Measurements from ENCODE around the gene PLAA.
"Not testable (repeated sequence)": the region's sequence is repeated elsewhere in the genome, so short reads cannot be mapped to it uniquely, and the experiment has no call there.

Gene PLAA

DNA sequence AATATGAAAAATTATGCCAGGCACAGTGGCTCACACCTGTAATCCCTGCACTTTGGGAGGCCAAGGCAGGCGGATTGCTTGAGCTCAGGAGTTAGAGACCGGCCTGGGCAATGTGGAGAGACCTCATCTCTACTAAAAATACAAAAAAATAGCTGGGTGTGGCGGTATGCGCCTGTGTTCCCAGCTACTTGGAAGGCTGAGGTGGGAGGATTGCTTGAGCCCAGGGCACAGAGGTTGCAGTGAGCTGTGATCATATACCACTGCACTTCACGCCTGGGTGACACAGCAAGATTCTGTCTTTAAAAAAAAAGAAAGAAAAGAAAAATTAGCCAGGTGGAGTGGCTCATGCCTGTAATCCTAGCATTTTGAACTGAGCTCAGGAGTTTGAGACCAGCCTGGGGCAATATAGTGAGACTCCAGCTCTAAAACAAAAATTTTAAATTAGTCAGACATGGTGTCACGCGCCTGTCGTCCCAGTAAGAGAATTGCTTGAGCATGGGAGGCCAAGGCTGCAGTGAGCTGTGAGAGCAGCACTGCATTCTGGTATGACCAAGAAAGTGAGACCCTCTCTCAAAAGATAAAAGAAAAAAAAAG, 18.0 kb downstream of the PLAA start:
- no peak for DNase-seq

DNA sequence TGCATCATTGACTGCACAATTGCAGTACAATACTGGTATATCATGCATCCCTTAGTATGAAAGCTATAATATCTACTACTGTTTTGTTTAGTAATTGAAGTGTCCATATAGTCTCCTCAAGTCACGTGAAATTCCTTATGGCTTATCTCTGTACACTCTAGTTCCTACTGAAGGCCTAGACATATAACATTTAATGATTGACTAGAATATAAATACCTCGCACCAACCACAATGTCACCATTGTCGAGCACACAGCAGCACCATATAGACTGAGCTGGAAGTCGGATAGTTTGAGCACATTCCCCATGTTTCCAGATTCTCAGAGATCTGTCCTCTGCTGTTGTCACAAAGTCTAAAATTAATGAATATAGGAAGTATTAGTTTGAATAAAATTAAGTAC, 21.4 kb downstream of the PLAA start:
- no peak for DNase-seq

DNA sequence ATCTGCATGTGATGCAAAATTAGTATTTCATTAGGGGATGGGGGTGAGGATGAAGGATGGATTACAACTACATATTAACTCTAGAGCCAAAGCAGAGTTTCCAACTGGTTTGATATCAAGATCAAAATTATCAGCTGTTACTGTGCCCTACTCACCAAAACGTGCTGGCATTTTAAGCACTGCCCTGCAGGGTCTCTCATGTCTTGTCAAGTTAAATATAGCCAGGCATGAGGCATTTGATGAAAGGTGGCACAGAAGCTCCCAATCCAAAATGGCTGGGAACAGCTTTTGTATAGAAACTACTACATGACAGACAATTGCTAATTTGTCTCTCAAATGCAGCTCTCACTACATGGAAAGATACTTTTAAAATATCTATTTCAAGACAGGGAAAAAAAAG, 27.3 kb downstream of the PLAA start:
- DNase-seq, result no peak

DNA sequence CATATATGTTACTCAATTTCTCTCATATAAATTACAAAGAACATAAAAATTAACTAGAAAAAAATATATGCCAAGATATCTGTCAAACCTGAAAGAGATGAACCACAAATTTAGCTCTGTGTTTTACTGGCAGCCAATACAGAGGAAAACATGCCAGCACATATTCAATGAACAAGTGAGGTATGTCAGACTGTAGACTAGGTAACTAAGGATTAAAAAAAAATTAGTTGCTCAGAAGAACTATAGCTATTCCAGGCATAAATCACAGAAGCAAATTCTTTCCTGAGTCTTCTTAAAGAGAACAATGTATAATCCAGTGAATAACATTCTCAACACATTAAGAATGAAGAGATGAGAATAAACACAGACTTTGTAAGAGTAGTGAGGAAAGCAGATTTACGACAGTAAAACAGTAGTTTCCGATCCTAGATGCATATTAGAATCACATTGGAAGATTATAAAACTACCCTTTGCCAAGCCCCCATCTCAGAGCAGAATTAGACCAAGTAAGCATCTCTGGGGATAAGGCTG, 33.8 kb downstream of the PLAA start:
- no peak for DNase-seq

DNA sequence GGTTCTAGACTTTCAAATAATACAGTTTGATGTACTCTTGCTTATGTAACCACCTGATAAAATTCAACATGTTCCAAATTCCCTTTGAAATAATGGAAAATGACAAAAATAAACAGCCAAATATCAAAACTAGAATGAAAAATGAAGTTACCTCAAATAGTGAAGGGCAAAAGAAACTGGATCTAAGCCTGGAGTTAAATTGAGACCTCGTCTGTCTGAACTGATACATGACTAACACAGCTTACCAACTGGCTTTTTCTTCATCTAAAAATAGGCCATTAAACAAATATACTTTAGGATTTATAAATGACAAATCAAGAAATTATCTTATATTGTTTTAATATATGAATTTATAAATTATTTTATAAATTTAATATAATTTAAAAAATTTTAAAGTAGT, 42.4 kb downstream of the PLAA start:
- no peak for DNase-seq

DNA sequence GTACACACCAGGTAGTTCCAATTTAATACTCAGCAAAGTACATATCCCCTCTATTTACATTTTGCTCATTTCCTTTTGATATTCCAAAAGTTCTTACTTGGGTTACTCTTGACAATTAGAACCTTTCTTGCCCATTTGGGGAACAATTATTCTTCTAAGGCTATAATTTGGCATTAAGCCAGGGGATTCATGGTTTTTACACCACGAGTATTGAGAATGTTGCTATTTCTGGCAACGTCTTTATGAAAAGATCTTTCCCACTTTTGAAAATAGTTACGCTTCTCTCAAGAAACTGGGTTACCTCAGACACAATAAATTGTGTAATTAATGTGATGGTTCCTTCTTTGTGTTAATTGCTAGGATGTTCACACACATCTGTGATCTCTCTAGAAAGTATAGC, 43.0 kb downstream of the PLAA start:
- DNase-seq, result no peak

DNA sequence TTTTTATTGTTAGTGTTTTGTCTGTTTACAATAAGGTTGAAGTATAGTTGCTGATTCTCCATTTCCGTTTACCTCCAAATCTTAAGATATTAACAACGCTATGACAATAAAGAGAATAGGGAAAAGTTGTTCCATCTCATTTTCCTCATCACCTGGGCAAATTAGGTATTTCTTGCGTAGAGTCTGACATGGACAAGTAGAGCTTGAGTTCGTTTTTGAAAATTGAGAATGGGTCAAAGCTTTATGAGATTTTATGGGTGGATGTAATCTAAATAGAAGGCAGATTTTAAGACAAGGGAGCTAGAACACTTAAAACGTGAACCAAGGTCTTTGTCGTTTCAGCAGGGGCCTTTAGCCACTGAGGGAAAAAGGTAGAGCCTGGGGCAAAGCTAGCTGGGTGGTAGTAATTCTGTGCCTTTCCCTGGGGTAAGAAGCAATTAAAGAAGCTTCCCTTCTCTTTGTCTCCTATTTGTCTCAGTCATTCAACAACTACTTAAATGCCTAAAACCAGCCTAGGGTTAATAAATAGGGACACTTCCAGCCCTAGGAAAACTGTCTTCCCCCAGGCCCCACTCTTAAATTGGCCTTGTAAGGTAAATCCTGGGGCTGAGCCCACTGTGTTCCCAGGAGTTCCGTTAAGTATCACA, 53.9 kb downstream of the PLAA start:
- no peak for DNase-seq

GRCh38 chr9:26892251-26893029, 54.6 kb downstream of the PLAA start, which contains the start of gene CAAP1:
Gene CAAP1 (minus strand): TSS chr9:26892802. CDS start chr9:26892715, 87 bp downstream.
- DNase-seq, result peak; percentile 95

DNA sequence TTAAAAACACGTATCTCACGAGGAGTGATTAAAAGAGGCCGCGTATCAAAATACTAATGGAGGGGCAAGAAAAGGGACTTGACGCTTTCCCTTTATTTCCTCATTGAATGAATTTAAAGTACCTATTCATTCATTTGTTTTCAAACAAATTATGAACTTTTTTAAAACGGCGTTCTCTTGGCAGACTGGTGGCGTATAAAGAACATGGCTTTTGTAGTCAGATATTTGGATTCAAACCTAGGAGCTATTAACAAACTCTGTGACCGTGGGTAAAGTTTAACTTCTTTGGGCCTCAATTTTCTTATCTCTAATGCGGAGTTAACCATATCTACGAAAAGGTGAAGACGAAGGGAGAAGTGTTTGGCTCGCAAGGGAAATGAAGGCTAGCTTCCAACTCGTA, 55.3 kb downstream of the PLAA start:
- no peak for DNase-seq

DNA sequence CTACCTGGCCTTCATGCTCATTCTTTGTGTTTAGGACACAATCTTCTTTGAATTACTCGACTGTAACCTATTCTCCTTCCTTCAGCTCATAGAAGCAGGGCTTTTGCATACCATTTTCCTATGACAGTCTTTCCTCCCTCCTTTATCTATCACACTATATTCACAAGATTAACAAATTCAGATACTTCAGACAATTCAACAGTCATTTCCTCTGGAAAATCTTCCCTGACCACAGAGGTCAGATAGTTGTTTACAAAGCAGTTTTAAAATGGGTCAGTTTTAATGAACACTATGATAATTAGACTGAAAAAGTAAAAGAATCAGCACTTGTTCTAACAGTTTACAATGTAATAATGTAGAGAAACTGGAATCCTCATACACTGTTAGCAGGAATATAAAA, 58.8 kb downstream of the PLAA start:
- no peak for DNase-seq

DNA sequence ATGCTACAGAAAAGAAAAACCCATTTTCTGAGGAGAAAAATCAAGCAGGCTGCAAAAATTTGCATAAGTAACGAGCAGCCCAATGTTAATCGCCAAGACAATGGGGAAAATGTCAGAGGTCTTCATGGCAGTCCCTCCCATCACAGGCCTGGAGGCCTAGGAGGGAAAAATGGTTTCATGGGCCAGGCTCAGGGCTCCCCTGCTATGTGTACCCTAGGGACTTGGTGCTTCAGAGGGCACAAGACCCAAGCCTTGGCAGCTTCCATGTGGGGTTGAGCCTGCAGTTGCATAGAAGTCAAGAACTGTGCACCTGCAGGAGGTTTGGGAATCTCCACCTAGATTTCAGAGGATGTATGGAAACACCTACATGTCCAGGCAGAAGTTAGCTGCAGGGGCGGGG, 64.9 kb downstream of the PLAA start:
- no peak for DNase-seq

GRCh38 chr9:26880262-26880661, 66.8 kb downstream of the PLAA start:
- no peak for DNase-seq

DNA sequence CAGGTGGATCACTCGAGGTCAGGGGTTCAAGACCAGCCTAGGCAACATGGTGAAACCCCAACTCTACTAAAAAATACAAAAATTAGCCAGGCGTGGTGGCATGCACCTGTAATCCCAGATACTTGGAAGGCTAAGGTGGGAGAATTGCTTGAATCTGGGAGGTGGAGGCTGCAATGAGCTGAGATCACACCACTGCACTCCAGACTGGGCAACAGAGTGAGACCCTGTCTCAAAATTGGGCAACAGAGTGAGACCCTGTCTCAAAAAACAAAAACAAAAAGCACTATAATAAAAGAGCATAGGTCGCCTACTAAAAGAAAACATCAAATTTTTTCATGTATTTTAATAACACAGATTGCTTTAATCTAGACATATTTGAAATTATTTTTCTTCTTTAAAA, 71.9 kb downstream of the PLAA start:
- not testable (repeated sequence) for DNase-seq

DNA sequence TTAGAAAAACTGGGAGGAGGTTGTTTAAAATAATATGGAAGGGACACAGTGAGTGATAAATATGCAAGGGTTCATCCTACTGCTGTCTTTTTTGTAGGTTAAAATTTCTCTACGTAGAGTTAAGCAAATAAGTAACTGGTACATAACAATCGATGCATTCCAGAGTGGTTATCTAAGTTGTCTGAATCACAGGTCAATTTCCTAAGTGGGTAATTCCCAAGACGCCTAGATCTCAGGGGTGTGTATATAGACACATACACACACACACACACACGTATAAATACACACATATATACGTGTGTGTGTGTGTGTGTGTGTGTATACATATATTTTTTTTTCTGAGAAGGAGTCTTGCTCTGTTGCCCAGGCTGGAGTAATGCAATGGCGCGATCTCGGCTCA, 76.8 kb downstream of the PLAA start:
- no peak for DNase-seq

GRCh38 chr9:26863074-26863473, 84.0 kb downstream of the PLAA start:
- no peak for DNase-seq

- no peak for DNase-seq
Measured at GRCh38 chr9:26856413-26857032, 90.5 kb downstream of the PLAA start.

Data from activated naive CD4-positive, alpha-beta T cell treated with anti-CD3 and anti-CD28 coated beads, Interleukin-2, amount 50 U/mL, for 16 hours (primary cell).